ENCODE measurements around the gene KLF13. TPM values are rescaled to one million over a fixed set of nuclear protein-coding genes. Genes with fewer than 3 reads are reported as not detected.

KLF13 gene
- total RNA-seq, 2 donors from 2014 or later: 18.7 to 18.9 TPM

GRCh38 chr15:31357148-31357547 is 30.5 kb downstream of the KLF13 start:
- no peaks in the 10 kb centered on the region for H3K4me1 ChIP-seq (ENCODE audit: control insufficient read depth, insufficient read depth, low read length)
- H3K36me3 ChIP-seq (ENCODE audit: control insufficient read depth, insufficient read depth, low read length): no peaks in the 10 kb centered on the region
- 91 to 93% methylated on average over 7 to 13 of the region's 13 CpGs for WGBS, 2 experiments (ENCODE audit: insufficient coverage in 1 of 2, insufficient read length in 1 of 2)
- Mint-ChIP-seq H3K36me3 (ENCODE audit: low read depth) (peaks cover 2% of the 10 kb centered on the region), H3K4me3 (no peak overlapping the region), H3K9me3 (no peaks in the 10 kb centered on the region), H3K4me1 (peaks cover 23% of the 10 kb centered on the region), H3K27me3 (ENCODE audit: insufficient read depth) (no peaks in the 10 kb centered on the region), H3K27ac (no peak overlapping the region)
- no peak for TF ChIP-seq CTCF (conservative IDR thresholded peaks at IDR 0.05)
- no peak overlapping the region for H3K4me3 ChIP-seq (ENCODE audit: low read length)
- no peak overlapping the region for H3K9ac ChIP-seq (ENCODE audit: extremely low read depth, low read length, poor library complexity, severe bottlenecking)
- no peak overlapping the region for H3K27ac ChIP-seq (ENCODE audit: low read depth, low read length)
- DNase-seq: no peak
- no peaks in the 10 kb centered on the region for H3K27me3 ChIP-seq (ENCODE audit: control insufficient read depth, insufficient read depth, low read length, poor library complexity, severe bottlenecking)
- no peaks in the 10 kb centered on the region for H3K9me3 ChIP-seq (ENCODE audit: control insufficient read depth, low read length)

GRCh38 chr15:31358163-31358562 is 31.5 kb downstream of the KLF13 start:
- H3K4me1 Mint-ChIP-seq: peaks cover 17% of the 10 kb centered on the region
- no peak overlapping the region for H3K4me3 ChIP-seq (ENCODE audit: low read length)
- H3K36me3 Mint-ChIP-seq (ENCODE audit: low read depth): peaks cover 2% of the 10 kb centered on the region
- WGBS, 2 experiments (ENCODE audit: insufficient coverage in 1 of 2, insufficient read length in 1 of 2): 91 to 93% methylated on average over 2 of the region's 3 CpGs
- no peak for DNase-seq
- H3K9me3 Mint-ChIP-seq: no peaks in the 10 kb centered on the region
- no peaks in the 10 kb centered on the region for H3K27me3 ChIP-seq (ENCODE audit: control insufficient read depth, insufficient read depth, low read length, poor library complexity, severe bottlenecking)
- H3K27me3 Mint-ChIP-seq (ENCODE audit: insufficient read depth): no peaks in the 10 kb centered on the region
- H3K27ac Mint-ChIP-seq: no peak overlapping the region
- H3K9me3 ChIP-seq (ENCODE audit: control insufficient read depth, low read length): no peaks in the 10 kb centered on the region
- H3K9ac ChIP-seq (ENCODE audit: extremely low read depth, low read length, poor library complexity, severe bottlenecking): no peak overlapping the region
- no peak overlapping the region for H3K27ac ChIP-seq (ENCODE audit: low read depth, low read length)
- TF ChIP-seq CTCF (conservative IDR thresholded peaks at IDR 0.05): no peak
- no peaks in the 10 kb centered on the region for H3K36me3 ChIP-seq (ENCODE audit: control insufficient read depth, insufficient read depth, low read length)
- H3K4me1 ChIP-seq (ENCODE audit: control insufficient read depth, insufficient read depth, low read length): no peaks in the 10 kb centered on the region
- no peak overlapping the region for H3K4me3 Mint-ChIP-seq

- H3K9me3 ChIP-seq (ENCODE audit: control insufficient read depth, low read length): no peaks in the 10 kb centered on the region
- Mint-ChIP-seq H3K27me3 (ENCODE audit: insufficient read depth) (no peaks in the 10 kb centered on the region), H3K36me3 (ENCODE audit: low read depth) (peaks cover 2% of the 10 kb centered on the region), H3K27ac (no peak overlapping the region), H3K9me3 (no peaks in the 10 kb centered on the region), H3K4me1 (peaks cover 15% of the 10 kb centered on the region), H3K4me3 (no peak overlapping the region)
- H3K4me1 ChIP-seq (ENCODE audit: control insufficient read depth, insufficient read depth, low read length): peaks cover under 1% of the 10 kb centered on the region
- DNase-seq: no peak
- H3K4me3 ChIP-seq (ENCODE audit: low read length): no peak overlapping the region
- H3K27me3 ChIP-seq (ENCODE audit: control insufficient read depth, insufficient read depth, low read length, poor library complexity, severe bottlenecking): no peaks in the 10 kb centered on the region
- H3K36me3 ChIP-seq (ENCODE audit: control insufficient read depth, insufficient read depth, low read length): no peaks in the 10 kb centered on the region
- H3K27ac ChIP-seq (ENCODE audit: low read depth, low read length): no peak overlapping the region
- H3K9ac ChIP-seq (ENCODE audit: extremely low read depth, low read length, poor library complexity, severe bottlenecking): no peak overlapping the region
- WGBS, 2 experiments (ENCODE audit: insufficient coverage in 1 of 2, insufficient read length in 1 of 2): 96 to 98% methylated on average over 5 to 8 of the region's 8 CpGs
- TF ChIP-seq CTCF (conservative IDR thresholded peaks at IDR 0.05): no peak
Observed at GRCh38 chr15:31358957-31359701, 32.5 kb downstream of the KLF13 start.
